Tibial nerve (tissue), 4 donors: ENCODE measurements around the gene CLASP1. TPM values are rescaled to one million over a fixed set of nuclear protein-coding genes. Genes with fewer than 3 reads are reported as not detected.
"Not testable (repeated sequence)": the region's sequence is repeated elsewhere in the genome, so short reads cannot be mapped to it uniquely, and the experiment has no call there.

Source experiments
- DNase-seq, 2 donors: peaks; one replicate each; pipeline ENCODE4 v3.0.0-alpha.2; 2019; ENCODE audit warnings: low spot score in 2 of 2
- H3K27ac ChIP-seq, 4 donors: fragments of 200-600 bp; sonication (generic) in 3 of 4; one replicate each; pipeline ENCODE4 v1.5.1; 2017 to 2019; ENCODE audit warnings: mild to moderate bottlenecking in 1 of 4
- H3K27me3 ChIP-seq, 2 donors: fragments of 200-600 bp; sonication (generic) in 1 of 2; one replicate each; pipeline versions ENCODE4 v1.5.1 to v1.6.0; 2017 to 2019
- H3K36me3 ChIP-seq, 3 donors: fragments of 200-600 bp; sonication (generic); one replicate each; pipeline ENCODE4 v1.5.1; 2018 to 2019
- H3K4me1 ChIP-seq, 4 donors: fragments of 200-600 bp; sonication (generic) in 3 of 4; one replicate each; pipeline ENCODE4 v1.5.1; 2017 to 2019
- H3K4me3 ChIP-seq, 4 donors: fragments of 200-600 bp; sonication (generic) in 3 of 4; one replicate each; pipeline ENCODE4 v1.5.1; 2017 to 2019; ENCODE audit warnings: mild to moderate bottlenecking in 1 of 4, moderate library complexity in 1 of 4
- H3K9me3 ChIP-seq, 4 donors: fragments of 200-600 bp; sonication (generic) in 3 of 4; one replicate each; pipeline ENCODE4 v1.5.1; 2017 to 2019
- EP300 ChIP-seq, 2 donors: sonication (generic); formaldehyde crosslinking; IDR thresholded peaks; one replicate each; pipeline ENCODE4 v1.6.1; 2017; ENCODE audit warnings: antibody characterized with exemption in 2 of 2, mild to moderate bottlenecking in 1 of 2
- POLR2A ChIP-seq, 2 donors: fragments of 450-650 bp; IDR thresholded peaks; one replicate each; pipeline ENCODE4 v1.6.1; 2017; ENCODE audit warnings: antibody characterized with exemption in 2 of 2, mild to moderate bottlenecking in 2 of 2, moderate library complexity in 2 of 2
- WGBS, 2 donors: methylation state at CpG; one replicate each; pipeline ENCODE4 v1.1.5; 2018; 5-methylcytosine and 5-hydroxymethylcytosine counted together
- total RNA-seq, 4 donors: library from RNA; depleted of rRNA; stranded (reverse); fragments of >200 nt; gene quantifications; one replicate each; pipeline ENCODE4 v1.1.0, GENCODE V29; 2016
- TF ChIP-seq, protein P1 (sequence below), 5 experiments: fragments of 200-600 bp in 3 of 5; fragments of 450-650 bp in 2 of 5; sonication (generic) in 3 of 5; IDR thresholded peaks; one replicate each; pipeline ENCODE4 v1.5.1; 2016 to 2019; ENCODE audit warnings: antibody characterized with exemption in 5 of 5, mild to moderate bottlenecking in 3 of 5, moderate library complexity in 2 of 5

CLASP1 gene
- total RNA-seq, 4 donors from 2014 or later, result 72.8 to 164 (median 88.6) TPM

DNA sequence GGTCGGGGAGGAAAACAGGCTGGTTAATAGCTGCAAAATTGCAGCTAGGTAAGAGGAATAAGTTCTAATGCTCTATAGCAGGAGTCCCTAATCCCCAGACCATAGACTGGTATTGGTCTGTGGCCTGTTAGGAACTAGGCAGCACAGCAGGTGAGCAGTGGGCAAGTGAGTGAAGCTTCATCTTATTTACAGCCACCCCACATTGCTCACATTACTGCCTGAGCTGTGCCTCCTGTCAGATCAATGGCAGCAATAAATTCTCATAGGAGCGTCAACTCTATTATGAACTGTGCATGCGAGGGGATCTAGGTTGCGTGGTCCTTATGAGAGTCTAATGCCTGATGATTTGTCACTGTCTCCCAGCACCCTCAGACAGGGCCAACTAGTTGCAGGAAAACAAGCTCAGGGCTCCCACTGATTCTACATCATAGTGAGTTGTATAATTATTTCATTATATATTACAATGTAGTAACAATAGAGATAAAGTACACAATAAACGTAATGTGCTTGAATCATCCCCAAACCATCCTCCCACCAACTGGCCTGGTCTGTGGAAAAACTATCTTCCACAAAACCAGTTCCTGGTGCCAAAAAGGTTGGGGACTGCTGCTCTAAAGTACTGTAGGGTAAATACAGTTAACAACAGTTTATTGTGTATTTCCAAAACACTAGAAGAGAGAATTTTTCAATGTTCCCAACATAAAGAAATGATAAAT is 272.6 kb downstream of the CLASP1 start:
- Histone ChIP-seq H3K27ac (no peak overlapping the region), H3K4me3 (no peak overlapping the region), H3K36me3 (peaks cover 0 to 85% (median 6%) of the 10 kb centered on the region in 3 donors), H3K27me3 (no peaks in the 10 kb centered on the region), H3K4me1 (no peaks in the 10 kb centered on the region), H3K9me3 (no peaks in the 10 kb centered on the region)
- WGBS, 2 donors, result 85 to 92% methylated on average over 5 of the region's 5 CpGs
- no peak for DNase-seq
- no peak for TF ChIP-seq POLR2A (IDR thresholded peaks at IDR 0.05)
- no peak for TF ChIP-seq EP300 (IDR thresholded peaks at IDR 0.05)
- TF ChIP-seq, protein P1, sequence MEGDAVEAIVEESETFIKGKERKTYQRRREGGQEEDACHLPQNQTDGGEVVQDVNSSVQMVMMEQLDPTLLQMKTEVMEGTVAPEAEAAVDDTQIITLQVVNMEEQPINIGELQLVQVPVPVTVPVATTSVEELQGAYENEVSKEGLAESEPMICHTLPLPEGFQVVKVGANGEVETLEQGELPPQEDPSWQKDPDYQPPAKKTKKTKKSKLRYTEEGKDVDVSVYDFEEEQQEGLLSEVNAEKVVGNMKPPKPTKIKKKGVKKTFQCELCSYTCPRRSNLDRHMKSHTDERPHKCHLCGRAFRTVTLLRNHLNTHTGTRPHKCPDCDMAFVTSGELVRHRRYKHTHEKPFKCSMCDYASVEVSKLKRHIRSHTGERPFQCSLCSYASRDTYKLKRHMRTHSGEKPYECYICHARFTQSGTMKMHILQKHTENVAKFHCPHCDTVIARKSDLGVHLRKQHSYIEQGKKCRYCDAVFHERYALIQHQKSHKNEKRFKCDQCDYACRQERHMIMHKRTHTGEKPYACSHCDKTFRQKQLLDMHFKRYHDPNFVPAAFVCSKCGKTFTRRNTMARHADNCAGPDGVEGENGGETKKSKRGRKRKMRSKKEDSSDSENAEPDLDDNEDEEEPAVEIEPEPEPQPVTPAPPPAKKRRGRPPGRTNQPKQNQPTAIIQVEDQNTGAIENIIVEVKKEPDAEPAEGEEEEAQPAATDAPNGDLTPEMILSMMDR (IDR thresholded peaks at IDR 0.05), result no peak

DNA sequence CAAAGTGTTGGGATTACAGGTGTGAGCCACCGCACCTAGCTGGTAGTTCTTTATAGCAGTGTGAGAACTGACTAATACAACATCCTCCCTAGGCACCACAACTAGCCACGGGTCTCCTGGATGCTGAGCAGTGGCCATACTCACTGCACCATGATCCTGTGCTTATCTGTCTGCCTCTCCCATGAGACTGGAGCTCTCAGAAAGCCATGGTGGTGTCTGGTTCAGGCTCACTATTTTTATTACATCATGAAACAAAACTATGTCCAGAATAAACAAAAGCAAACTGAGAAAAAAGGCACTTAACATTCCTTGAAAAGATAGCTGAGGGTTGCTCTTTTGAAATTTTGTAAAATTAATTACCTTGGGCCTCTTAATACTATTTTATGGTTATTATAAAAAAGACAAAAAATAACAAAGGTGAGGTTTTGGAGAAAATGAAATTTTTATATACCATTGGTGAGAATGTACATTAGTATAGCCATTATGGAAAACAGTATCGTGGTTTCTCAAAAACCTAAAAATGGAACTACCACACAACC is 273.6 kb downstream of the CLASP1 start:
- no peaks in the 10 kb centered on the region for H3K4me1 ChIP-seq
- H3K36me3 ChIP-seq, result peaks cover 0 to 76% (median 6%) of the 10 kb centered on the region in 3 donors
- H3K9me3 ChIP-seq, result no peaks in the 10 kb centered on the region
- TF ChIP-seq, protein P1 (IDR thresholded peaks at IDR 0.05), result no peak
- TF ChIP-seq EP300 (IDR thresholded peaks at IDR 0.05) (no peak), POLR2A (IDR thresholded peaks at IDR 0.05) (no peak)
- H3K4me3 ChIP-seq, result no peak overlapping the region
- H3K27me3 ChIP-seq, result no peaks in the 10 kb centered on the region
- WGBS, 2 donors, result 78 to 86% methylated on average over 3 of the region's 3 CpGs
- H3K27ac ChIP-seq, result no peak overlapping the region
- no peak for DNase-seq

DNA sequence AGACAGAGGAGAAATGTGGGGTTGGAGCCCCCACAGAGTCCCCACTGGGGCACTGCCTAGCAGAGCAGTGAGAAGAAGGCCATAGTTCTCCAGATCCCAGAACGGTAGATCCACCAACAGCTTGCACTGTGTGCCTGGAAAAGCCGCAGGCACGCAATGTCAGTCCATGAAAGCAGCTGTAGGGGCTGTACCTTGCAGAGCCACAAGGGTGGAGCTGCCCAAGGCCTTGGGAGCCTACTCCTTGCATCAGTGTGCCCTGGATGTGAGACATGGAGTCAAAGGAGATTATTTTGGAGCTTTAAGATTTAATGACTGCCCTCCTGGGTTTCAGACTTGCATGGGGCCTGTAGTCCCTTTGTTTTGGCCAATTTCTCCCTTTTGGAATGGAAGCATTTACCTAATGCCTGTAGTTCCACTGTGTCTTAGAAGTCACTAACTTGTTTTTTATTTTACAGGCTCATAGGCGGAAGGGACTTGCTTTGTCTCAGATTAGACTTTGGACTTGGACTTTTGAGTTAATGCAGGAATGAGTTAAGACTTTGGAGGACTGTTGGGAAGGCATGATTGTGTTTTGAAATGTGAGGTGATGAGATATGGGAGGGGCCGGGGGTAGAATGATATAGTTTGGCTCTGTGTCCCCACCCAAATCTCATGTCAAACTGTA is 274.7 kb downstream of the CLASP1 start:
- H3K4me1 ChIP-seq, H3K27me3 ChIP-seq, H3K9me3 ChIP-seq, DNase-seq, H3K27ac ChIP-seq, H3K4me3 ChIP-seq: not testable (repeated sequence)
- WGBS, 2 donors, result 90 to 98% methylated on average over 4 to 5 of the region's 5 CpGs
- H3K36me3 ChIP-seq, result peaks cover 0 to 75% (median 6%) of the 10 kb centered on the region in 3 donors

DNA sequence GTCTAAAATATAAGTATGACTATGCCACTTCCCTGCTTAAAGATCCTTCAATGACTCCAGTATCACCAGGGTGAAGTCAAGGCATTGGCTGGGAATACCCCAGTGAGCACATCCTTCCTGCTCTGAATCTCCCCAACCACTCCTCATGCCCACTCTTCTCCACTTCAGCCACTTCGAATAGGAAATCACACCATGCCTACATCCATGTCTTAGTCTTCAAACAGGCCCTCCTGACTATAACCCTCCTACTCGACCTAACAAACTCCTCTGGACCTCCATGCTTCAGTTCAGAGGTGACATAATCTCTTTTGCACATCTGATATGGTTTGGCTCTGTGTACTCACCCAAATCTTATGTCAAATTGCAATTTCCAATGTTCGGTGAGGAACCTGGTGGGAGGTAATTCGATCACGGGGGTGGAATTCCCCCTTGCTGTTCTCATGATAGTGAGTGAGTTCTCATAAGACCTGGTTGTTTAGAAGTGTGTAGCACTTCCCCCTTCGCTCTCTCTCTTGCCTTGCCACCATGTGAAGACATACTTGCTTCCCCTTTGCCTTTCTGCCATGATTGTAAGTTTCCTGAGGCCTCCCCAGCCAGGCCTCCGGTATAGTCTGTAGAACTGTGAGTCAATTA is 276.4 kb downstream of the CLASP1 start:
- no peaks in the 10 kb centered on the region for H3K9me3 ChIP-seq
- H3K27ac ChIP-seq, result no peak overlapping the region
- 94 to 95% methylated on average over 7 of the region's 7 CpGs for WGBS, 2 donors
- H3K27me3 ChIP-seq, result no peaks in the 10 kb centered on the region
- TF ChIP-seq EP300 (IDR thresholded peaks at IDR 0.05) (no peak), POLR2A (IDR thresholded peaks at IDR 0.05) (no peak)
- TF ChIP-seq, protein P1 (IDR thresholded peaks at IDR 0.05), result no peak
- H3K4me1 ChIP-seq, result no peaks in the 10 kb centered on the region
- no peak overlapping the region for H3K4me3 ChIP-seq
- DNase-seq, result no peak
- peaks cover 0 to 82% (median 6%) of the 10 kb centered on the region in 3 donors for H3K36me3 ChIP-seq

DNA sequence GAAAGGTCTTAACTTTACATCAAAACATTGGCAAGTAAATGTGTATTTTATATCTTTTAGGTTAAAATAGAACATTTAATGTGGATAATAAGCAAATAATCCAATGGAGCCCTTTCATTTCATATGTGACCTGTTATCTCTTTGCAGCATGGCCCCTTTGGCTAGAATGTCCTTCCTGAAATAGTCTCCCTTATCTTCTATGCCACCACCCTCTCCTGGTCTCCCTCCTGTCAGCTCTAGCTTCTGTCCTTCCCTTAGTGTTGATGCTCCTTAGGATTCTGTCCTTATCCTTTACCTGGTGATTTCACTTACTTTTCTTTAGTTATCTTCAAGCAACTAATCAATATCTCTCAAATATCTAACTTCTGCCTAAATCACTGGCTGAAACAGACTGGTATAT is 277.2 kb downstream of the CLASP1 start:
- H3K36me3 ChIP-seq, result peaks cover 0 to 82% (median 6%) of the 10 kb centered on the region in 3 donors
- no peak overlapping the region for H3K4me3 ChIP-seq

More for the DNA sequence above, 277.2 kb downstream of the CLASP1 start:
- TF ChIP-seq EP300 (IDR thresholded peaks at IDR 0.05) (no peak), POLR2A (IDR thresholded peaks at IDR 0.05) (no peak)
- TF ChIP-seq, protein P1 (IDR thresholded peaks at IDR 0.05), result no peak
- Histone ChIP-seq H3K9me3 (no peaks in the 10 kb centered on the region), H3K27ac (no peak overlapping the region), H3K27me3 (no peaks in the 10 kb centered on the region), H3K4me1 (no peaks in the 10 kb centered on the region)
- DNase-seq, result no peak
